ENCODE results near the gene CMTM2. TPM values are rescaled to one million over a fixed set of nuclear protein-coding genes. Genes with fewer than 3 reads are reported as not detected.

The CMTM2 gene
- total and polyA plus RNA-seq, 9 of the 15 experiments (the other 6 are each of a cell fraction or from before 2014, with no cell fraction given), result not detected

- TF ChIP-seq CTCFL (IDR thresholded peaks at IDR 0.05; ENCODE audit: borderline replicate concordance, insufficient read depth, low read depth, low read length, poor library complexity, severe bottlenecking), result no peak
- no peak for TF ChIP-seq HOMEZ (CRISPR knock-in tag; IDR thresholded peaks at IDR 0.05)
- TF ChIP-seq ZNF232 (CRISPR knock-in tag; IDR thresholded peaks at IDR 0.05), result no peak
- TF ChIP-seq MNT (conservative IDR thresholded peaks at IDR 0.05), result 0 out of 4 replicates have a peak, but pooled peaks of 1 of the 2 experiments have one; percentile 23
- TF ChIP-seq ZNF584 (CRISPR knock-in tag; IDR thresholded peaks at IDR 0.05; ENCODE audit: low read depth), result no peak
- peak in 1 of 2 experiments; percentile 22; a peak in 2 of 4 replicates for TF ChIP-seq TRIM24 (IDR thresholded peaks at IDR 0.05)
- TF ChIP-seq TEAD4 (IDR thresholded peaks at IDR 0.05; ENCODE audit: low read length), result peak; percentile 92
- TF ChIP-seq TEAD4 (CRISPR knock-in tag; IDR thresholded peaks at IDR 0.05; ENCODE audit: borderline replicate concordance), result no peak
- no peak for TF ChIP-seq ATF7 (IDR thresholded peaks at IDR 0.05)
- TF ChIP-seq RFX7 (CRISPR knock-in tag; IDR thresholded peaks at IDR 0.05), result no peak
- no peak for TF ChIP-seq HLTF (IDR thresholded peaks at IDR 0.05)
- TF ChIP-seq CLOCK (CRISPR knock-in tag; IDR thresholded peaks at IDR 0.05; ENCODE audit: borderline replicate concordance), result no peak
- no peak for TF ChIP-seq UBTF (IDR thresholded peaks at IDR 0.05; ENCODE audit: borderline replicate concordance in 1 of 2, low read depth in 2 of 2, low read length in 2 of 2)
- TF ChIP-seq MXI1 (IDR thresholded peaks at IDR 0.05; ENCODE audit: low read depth, low read length), result no peak
- no peak for TF ChIP-seq NR4A1 (CRISPR knock-in tag; IDR thresholded peaks at IDR 0.05)
- TF ChIP-seq NR4A1 (tag; IDR thresholded peaks at IDR 0.05), result no peak
- TF ChIP-seq ELK1 (CRISPR knock-in tag; IDR thresholded peaks at IDR 0.05), result no peak
Observed at GRCh38 chr16:66534376-66534799, 44.9 kb upstream of the CMTM2 start (continued).

Data from K562 (cell line).